GM18858 (cell line): Measurements from ENCODE around the gene BCL7C.
"Not testable (repeated sequence)": the region's sequence is repeated elsewhere in the genome, so short reads cannot be mapped to it uniquely, and the experiment has no call there.

Experiments used
- ATAC-seq: cut with Tn5 transposase; IDR thresholded peaks from one replicate; pipeline ENCODE4 v1.9.1; 2021; ENCODE audit not compliant: unreplicated experiment

BCL7C gene

GRCh38 chr16:30893744-30894539 is at the start of gene BCL7C:
TSS of gene BCL7C (minus strand) at chr16:30894077. CDS start at chr16:30893944, 133 bp downstream.
- ATAC-seq: peak; percentile 42

GRCh38 chr16:30942426-30942806 is 48.5 kb upstream of the BCL7C start:
- no peak for ATAC-seq

- ATAC-seq: no peak
Observed at GRCh38 chr16:30941600-30942425, 47.9 kb upstream of the BCL7C start.

GRCh38 chr16:30939571-30939970 is 45.7 kb upstream of the BCL7C start:
- not testable (repeated sequence) for ATAC-seq

- no peak for ATAC-seq
Observed at GRCh38 chr16:30937692-30938091, 43.8 kb upstream of the BCL7C start.

- no peak for ATAC-seq
Observed at GRCh38 chr16:30934827-30935557, 41.1 kb upstream of the BCL7C start.

- no peak for ATAC-seq
Observed at GRCh38 chr16:30931068-30931650, 37.3 kb upstream of the BCL7C start.

GRCh38 chr16:30930160-30930571 is 36.3 kb upstream of the BCL7C start:
- ATAC-seq: no peak

- no peak for ATAC-seq
Observed at GRCh38 chr16:30929167-30929566, 35.3 kb upstream of the BCL7C start.

GRCh38 chr16:30928390-30928789 is 34.5 kb upstream of the BCL7C start:
- no peak for ATAC-seq

GRCh38 chr16:30927789-30928378 is 34.0 kb upstream of the BCL7C start:
- no peak for ATAC-seq

- no peak for ATAC-seq
Observed at GRCh38 chr16:30926937-30927788, 33.3 kb upstream of the BCL7C start.

- no peak for ATAC-seq
Observed at GRCh38 chr16:30925995-30926811, 32.3 kb upstream of the BCL7C start.

- ATAC-seq: no peak
Observed at GRCh38 chr16:30925632-30925987, 31.7 kb upstream of the BCL7C start.

GRCh38 chr16:30924913-30925631 is 31.2 kb upstream of the BCL7C start:
- no peak for ATAC-seq

GRCh38 chr16:30924076-30924912 is 30.4 kb upstream of the BCL7C start:
- no peak for ATAC-seq

GRCh38 chr16:30923554-30924075 is 29.7 kb upstream of the BCL7C start, which contains the start of gene FBXL19:
TSS of gene FBXL19 (plus strand) at chr16:30923572. CDS start at chr16:30925755, 2,183 bp downstream.
- ATAC-seq: no peak
